GM23338 (cell line): ENCODE measurements around the gene EGFR. TPM values are rescaled to one million over a fixed set of nuclear protein-coding genes. Genes with fewer than 3 reads are reported as not detected.

ENCODE experiments used
- ATAC-seq: fragments of 200-7000 bp; cut with Tn5 transposase; 3 replicates; pipeline ENCODE4 v1.9.1; 2020
- DNase-seq: peaks from one replicate; pipeline ENCODE4 v3.0.0-alpha.2; 2015; ENCODE audit warnings: low spot score
- H2AFZ ChIP-seq: fragments of 200-600 bp; sonication (generic); 2 replicates; pipeline ENCODE4 v1.8.0; 2016; ENCODE audit warnings: antibody characterized with exemption, mild to moderate bottlenecking, moderate library complexity
- H3F3A ChIP-seq: fragments of 200-600 bp; sonication (generic); replicated peaks from 2 replicates; pipeline ENCODE4 v1.8.0; 2017; ENCODE audit warnings: antibody characterized with exemption, mixed run types, low read depth
- H3K27ac ChIP-seq: fragments of 200-600 bp; sonication (generic); 2 replicates; pipeline ENCODE4 v1.6.1; 2016; ENCODE audit warnings: low read depth
- H3K27me3 ChIP-seq: fragments of 200-600 bp; sonication (generic); 2 replicates; pipeline ENCODE4 v1.8.0; 2016; ENCODE audit warnings: mild to moderate bottlenecking, mixed run types, moderate library complexity; ENCODE audit not compliant: insufficient read depth
- H3K36me3 ChIP-seq: fragments of 200-600 bp; sonication (generic); 2 replicates; pipeline ENCODE4 v1.8.0; 2016; ENCODE audit warnings: mild to moderate bottlenecking; ENCODE audit not compliant: insufficient read depth
- H3K4me1 ChIP-seq: fragments of 200-600 bp; sonication (generic); 2 replicates; pipeline ENCODE4 v1.8.0; 2016; ENCODE audit warnings: mild to moderate bottlenecking, moderate library complexity; ENCODE audit not compliant: insufficient read depth
- H3K4me2 ChIP-seq: fragments of 200-600 bp; sonication (generic); 2 replicates; pipeline ENCODE4 v1.7.1; 2017; ENCODE audit warnings: mixed run types
- H3K4me3 ChIP-seq: fragments of 200-600 bp; sonication (generic); 2 replicates; pipeline ENCODE4 v1.6.1; 2016; ENCODE audit warnings: mixed run types
- H3K79me2 ChIP-seq: fragments of 200-600 bp; sonication (generic); replicated peaks from 2 replicates; pipeline ENCODE4 v1.8.0; 2017; ENCODE audit warnings: mild to moderate bottlenecking; ENCODE audit not compliant: insufficient read depth
- H3K9me2 ChIP-seq: fragments of 200-600 bp; sonication (generic); 2 replicates; pipeline ENCODE4 v1.8.0; 2017; ENCODE audit not compliant: insufficient read depth
- H4K20me1 ChIP-seq: fragments of 200-600 bp; sonication (generic); replicated peaks from 2 replicates; pipeline ENCODE4 v1.8.0; 2017; ENCODE audit warnings: mild to moderate bottlenecking; ENCODE audit not compliant: insufficient read depth
- H3K27ac Mint-ChIP-seq: 2 replicates; pipeline ENCODE4 v1.8.0; 2020; ENCODE audit warnings: inconsistent platforms, mild to moderate bottlenecking, moderate library complexity, mixed read lengths
- H3K27me3 Mint-ChIP-seq: 3 replicates; pipeline ENCODE4 v1.8.0; 2022; ENCODE audit warnings: low read depth, mild to moderate bottlenecking, moderate library complexity, mixed read lengths, inconsistent platforms; ENCODE audit not compliant: insufficient read depth, poor library complexity
- H3K36me3 Mint-ChIP-seq: 3 replicates; pipeline ENCODE4 v1.8.0; 2021; ENCODE audit warnings: low read depth, mild to moderate bottlenecking, inconsistent platforms, moderate library complexity, mixed read lengths
- H3K4me1 Mint-ChIP-seq: 3 replicates; pipeline ENCODE4 v1.8.0; 2020; ENCODE audit warnings: mild to moderate bottlenecking, inconsistent platforms, mixed read lengths
- H3K4me3 Mint-ChIP-seq: 3 replicates; pipeline ENCODE4 v1.8.0; 2021; ENCODE audit warnings: moderate library complexity, mild to moderate bottlenecking, inconsistent platforms, mixed read lengths
- H3K9me3 Mint-ChIP-seq: 3 replicates; pipeline ENCODE4 v1.8.0; 2020; ENCODE audit warnings: moderate library complexity, mild to moderate bottlenecking, inconsistent platforms, mixed read lengths
- CTCF ChIP-seq, 2 experiments: fragments of 200-600 bp in 1 of 2; sonication (generic) in 1 of 2; conservative IDR thresholded peaks; 2 replicates each; pipeline versions ENCODE4 v1.5.1 to v1.6.1; 2016 to 2017; ENCODE audit warnings: antibody characterized with exemption in 2 of 2, low read depth in 2 of 2, mild to moderate bottlenecking in 2 of 2, moderate library complexity in 1 of 2
- ETS1 ChIP-seq: IDR thresholded peaks from 2 replicates; pipeline ENCODE4 v1.6.1; 2016; ENCODE audit warnings: antibody characterized with exemption
- STAT1 ChIP-seq: IDR thresholded peaks from one replicate; pipeline ENCODE4 v1.6.1; 2016; ENCODE audit warnings: antibody characterized with exemption; ENCODE audit not compliant: unreplicated experiment
- ZNF114 ChIP-seq: fragments of 250-450 bp; sonication (Bioruptor Pico); IDR thresholded peaks from 2 replicates; pipeline ENCODE4 v1.5.0; 2020; ENCODE audit warnings: mild to moderate bottlenecking, moderate library complexity
- ZNF331 ChIP-seq: fragments of 250-450 bp; sonication (Bioruptor Pico); IDR thresholded peaks from 2 replicates; pipeline ENCODE4 v1.5.0; 2020; ENCODE audit warnings: low read depth, mild to moderate bottlenecking, moderate library complexity
- polyA plus RNA-seq: library from polyadenylated mRNA; unstranded; fragments of >200 nt; fragmentation: Nextera tagmentation; extraction: Ambion mirVana; gene quantifications from 2 replicates; pipeline ENCODE4 v1.2.1, GENCODE V29; 2016
- total RNA-seq: library from RNA; depleted of rRNA; stranded (reverse); fragments of >200 nt; shearing (Covaris generic); gene quantifications from 2 replicates; pipeline ENCODE4 v1.2.3, GENCODE V29; 2014
- TF ChIP-seq, protein P1 (sequence below): fragments of 250-450 bp; sonication (Bioruptor Pico); IDR thresholded peaks from 2 replicates; pipeline ENCODE4 v1.5.0; 2020; ENCODE audit warnings: mild to moderate bottlenecking, moderate library complexity

EGFR gene
- total and polyA plus RNA-seq, 2 experiments from 2014 or later: 1.5 to 4.5 TPM

DNA sequence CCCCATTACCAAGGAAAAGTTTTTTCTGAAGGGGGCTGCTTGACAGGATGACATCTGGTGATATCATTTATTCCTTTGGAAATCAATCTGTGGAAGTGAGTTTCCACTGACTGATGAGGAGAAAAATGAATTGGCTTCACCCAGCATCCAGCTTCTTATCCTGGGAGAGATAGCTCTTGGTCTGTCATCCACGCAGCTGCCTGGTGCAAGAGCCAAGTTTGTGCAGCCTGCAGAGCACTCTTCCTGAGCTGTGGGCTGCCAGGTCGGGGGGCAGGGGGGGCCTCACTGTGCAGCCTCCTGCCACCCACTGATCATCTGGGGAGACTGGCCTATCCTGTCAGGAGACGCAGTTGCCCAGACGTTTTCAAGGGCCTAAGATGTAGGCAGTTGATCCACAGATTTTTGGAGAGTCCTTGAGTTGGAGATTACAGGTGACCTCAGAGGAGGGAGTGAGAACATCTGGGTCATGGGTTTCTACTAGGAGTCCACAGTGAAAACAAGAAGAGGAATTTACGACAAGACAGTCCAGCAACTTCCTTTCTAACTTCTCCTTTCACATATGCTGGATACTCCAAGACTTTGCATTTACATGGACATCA is 75.4 kb downstream of the EGFR start (continued):
- TF ChIP-seq, protein P1, sequence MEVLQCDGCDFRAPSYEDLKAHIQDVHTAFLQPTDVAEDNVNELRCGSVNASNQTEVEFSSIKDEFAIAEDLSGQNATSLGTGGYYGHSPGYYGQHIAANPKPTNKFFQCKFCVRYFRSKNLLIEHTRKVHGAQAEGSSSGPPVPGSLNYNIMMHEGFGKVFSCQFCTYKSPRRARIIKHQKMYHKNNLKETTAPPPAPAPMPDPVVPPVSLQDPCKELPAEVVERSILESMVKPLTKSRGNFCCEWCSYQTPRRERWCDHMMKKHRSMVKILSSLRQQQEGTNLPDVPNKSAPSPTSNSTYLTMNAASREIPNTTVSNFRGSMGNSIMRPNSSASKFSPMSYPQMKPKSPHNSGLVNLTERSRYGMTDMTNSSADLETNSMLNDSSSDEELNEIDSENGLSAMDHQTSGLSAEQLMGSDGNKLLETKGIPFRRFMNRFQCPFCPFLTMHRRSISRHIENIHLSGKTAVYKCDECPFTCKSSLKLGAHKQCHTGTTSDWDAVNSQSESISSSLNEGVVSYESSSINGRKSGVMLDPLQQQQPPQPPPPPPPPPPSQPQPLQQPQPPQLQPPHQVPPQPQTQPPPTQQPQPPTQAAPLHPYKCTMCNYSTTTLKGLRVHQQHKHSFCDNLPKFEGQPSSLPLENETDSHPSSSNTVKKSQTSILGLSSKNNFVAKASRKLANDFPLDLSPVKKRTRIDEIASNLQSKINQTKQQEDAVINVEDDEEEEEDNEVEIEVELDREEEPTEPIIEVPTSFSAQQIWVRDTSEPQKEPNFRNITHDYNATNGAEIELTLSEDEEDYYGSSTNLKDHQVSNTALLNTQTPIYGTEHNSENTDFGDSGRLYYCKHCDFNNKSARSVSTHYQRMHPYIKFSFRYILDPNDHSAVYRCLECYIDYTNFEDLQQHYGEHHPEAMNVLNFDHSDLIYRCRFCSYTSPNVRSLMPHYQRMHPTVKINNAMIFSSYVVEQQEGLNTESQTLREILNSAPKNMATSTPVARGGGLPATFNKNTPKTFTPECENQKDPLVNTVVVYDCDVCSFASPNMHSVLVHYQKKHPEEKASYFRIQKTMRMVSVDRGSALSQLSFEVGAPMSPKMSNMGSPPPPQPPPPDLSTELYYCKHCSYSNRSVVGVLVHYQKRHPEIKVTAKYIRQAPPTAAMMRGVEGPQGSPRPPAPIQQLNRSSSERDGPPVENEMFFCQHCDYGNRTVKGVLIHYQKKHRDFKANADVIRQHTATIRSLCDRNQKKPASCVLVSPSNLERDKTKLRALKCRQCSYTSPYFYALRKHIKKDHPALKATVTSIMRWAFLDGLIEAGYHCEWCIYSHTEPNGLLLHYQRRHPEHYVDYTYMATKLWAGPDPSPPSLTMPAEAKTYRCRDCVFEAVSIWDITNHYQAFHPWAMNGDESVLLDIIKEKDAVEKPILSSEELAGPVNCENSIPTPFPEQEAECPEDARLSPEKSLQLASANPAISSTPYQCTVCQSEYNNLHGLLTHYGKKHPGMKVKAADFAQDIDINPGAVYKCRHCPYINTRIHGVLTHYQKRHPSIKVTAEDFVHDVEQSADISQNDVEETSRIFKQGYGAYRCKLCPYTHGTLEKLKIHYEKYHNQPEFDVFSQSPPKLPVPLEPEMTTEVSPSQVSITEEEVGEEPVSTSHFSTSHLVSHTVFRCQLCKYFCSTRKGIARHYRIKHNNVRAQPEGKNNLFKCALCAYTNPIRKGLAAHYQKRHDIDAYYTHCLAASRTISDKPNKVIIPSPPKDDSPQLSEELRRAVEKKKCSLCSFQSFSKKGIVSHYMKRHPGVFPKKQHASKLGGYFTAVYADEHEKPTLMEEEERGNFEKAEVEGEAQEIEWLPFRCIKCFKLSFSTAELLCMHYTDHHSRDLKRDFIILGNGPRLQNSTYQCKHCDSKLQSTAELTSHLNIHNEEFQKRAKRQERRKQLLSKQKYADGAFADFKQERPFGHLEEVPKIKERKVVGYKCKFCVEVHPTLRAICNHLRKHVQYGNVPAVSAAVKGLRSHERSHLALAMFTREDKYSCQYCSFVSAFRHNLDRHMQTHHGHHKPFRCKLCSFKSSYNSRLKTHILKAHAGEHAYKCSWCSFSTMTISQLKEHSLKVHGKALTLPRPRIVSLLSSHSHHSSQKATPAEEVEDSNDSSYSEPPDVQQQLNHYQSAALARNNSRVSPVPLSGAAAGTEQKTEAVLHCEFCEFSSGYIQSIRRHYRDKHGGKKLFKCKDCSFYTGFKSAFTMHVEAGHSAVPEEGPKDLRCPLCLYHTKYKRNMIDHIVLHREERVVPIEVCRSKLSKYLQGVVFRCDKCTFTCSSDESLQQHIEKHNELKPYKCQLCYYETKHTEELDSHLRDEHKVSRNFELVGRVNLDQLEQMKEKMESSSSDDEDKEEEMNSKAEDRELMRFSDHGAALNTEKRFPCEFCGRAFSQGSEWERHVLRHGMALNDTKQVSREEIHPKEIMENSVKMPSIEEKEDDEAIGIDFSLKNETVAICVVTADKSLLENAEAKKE (CRISPR knock-in tag): no peak

- Mint-ChIP-seq H3K4me1 (peaks cover 36% of the 10 kb centered on the region), H3K9me3 (no peaks in the 10 kb centered on the region), H3K27ac (no peak overlapping the region), H3K4me3 (no peak overlapping the region), H3K27me3 (peaks cover 5% of the 10 kb centered on the region), H3K36me3 (no peaks in the 10 kb centered on the region)
- no peak overlapping the region for H3K4me2 ChIP-seq
- H3K9me2 ChIP-seq: no peaks in the 10 kb centered on the region
- DNase-seq (no peak), ATAC-seq (no peak)
- no peak overlapping the region for H3K27ac ChIP-seq
- H3K36me3 ChIP-seq: no peaks in the 10 kb centered on the region
- H3K4me1 ChIP-seq: peaks cover 16% of the 10 kb centered on the region; the same call in 1 of the 2 replicates
- no peaks in the 10 kb centered on the region for H3K79me2 ChIP-seq
- no peak overlapping the region for H2AFZ ChIP-seq
- no peaks in the 10 kb centered on the region for H3F3A ChIP-seq
- H3K27me3 ChIP-seq: no peaks in the 10 kb centered on the region
- no peaks in the 10 kb centered on the region for H4K20me1 ChIP-seq
- H3K4me3 ChIP-seq: no peak overlapping the region
- no peak for TF ChIP-seq ZNF331
- TF ChIP-seq ZNF114 (CRISPR knock-in tag): no peak
- TF ChIP-seq, protein P1 (CRISPR knock-in tag): no peak
- TF ChIP-seq ETS1: no peak
- TF ChIP-seq CTCF (conservative IDR thresholded peaks at IDR 0.05; ENCODE audit: low read depth in 2 of 2): no peak
- no peak for TF ChIP-seq STAT1
Observed at GRCh38 chr7:55095672-55096071, 76.9 kb downstream of the EGFR start.
